NCI-H524 (cell line): ENCODE results near the gene CAPN5.

Experiments
- DNase-seq, 2 experiments: peaks; one replicate each; lab custom pipeline; 2025; lab: John Stamatoyannopoulos, UW

The CAPN5 gene

DNA sequence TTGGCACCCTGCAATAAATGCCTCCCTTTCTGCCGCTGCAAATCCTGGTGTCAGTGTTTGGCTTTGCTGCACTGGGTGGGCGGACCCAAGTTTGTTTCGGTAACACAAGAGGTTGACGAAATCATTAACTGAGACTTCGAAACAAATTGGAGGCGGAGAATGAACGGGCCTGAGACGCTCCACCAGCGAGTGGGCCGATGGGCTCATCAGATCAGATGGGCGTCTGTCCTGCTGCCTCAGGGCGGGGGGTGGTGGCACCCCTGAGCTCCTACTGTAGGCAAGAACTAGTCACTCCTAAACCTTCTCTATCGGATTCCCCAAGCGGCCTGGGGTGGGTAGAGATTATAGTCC is 918 bp upstream of the CAPN5 start:
- no peak for DNase-seq

DNA sequence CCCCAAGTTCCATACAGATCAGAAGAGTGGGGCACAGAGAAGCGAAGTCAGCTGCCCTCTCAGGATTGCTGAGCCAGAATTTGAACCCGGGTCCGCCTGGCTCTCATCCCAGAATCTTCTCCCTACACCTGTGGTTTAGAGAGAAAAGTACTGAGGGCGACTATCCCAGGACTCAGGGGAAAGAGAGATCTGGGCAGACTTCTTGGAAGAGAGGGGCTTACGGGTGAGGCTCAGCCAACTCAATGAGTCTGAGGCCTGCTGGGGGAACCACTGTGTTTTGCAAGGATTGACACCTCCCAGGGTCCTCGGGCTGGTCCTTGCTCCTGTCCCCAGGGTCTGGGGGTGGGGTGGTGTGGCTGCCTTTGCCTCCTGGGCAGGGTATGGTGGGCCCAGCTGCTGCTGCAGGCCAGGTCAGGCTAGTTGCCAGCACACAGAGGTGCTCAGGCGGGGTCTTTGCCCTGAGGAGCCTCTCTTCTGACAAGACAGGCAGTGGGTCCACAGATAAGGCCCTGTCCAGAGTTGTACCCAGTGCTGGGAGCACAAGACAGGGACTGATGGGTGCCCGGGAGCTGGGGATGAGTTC is 1.2 kb downstream of the CAPN5 start:
- no peak for DNase-seq

DNA sequence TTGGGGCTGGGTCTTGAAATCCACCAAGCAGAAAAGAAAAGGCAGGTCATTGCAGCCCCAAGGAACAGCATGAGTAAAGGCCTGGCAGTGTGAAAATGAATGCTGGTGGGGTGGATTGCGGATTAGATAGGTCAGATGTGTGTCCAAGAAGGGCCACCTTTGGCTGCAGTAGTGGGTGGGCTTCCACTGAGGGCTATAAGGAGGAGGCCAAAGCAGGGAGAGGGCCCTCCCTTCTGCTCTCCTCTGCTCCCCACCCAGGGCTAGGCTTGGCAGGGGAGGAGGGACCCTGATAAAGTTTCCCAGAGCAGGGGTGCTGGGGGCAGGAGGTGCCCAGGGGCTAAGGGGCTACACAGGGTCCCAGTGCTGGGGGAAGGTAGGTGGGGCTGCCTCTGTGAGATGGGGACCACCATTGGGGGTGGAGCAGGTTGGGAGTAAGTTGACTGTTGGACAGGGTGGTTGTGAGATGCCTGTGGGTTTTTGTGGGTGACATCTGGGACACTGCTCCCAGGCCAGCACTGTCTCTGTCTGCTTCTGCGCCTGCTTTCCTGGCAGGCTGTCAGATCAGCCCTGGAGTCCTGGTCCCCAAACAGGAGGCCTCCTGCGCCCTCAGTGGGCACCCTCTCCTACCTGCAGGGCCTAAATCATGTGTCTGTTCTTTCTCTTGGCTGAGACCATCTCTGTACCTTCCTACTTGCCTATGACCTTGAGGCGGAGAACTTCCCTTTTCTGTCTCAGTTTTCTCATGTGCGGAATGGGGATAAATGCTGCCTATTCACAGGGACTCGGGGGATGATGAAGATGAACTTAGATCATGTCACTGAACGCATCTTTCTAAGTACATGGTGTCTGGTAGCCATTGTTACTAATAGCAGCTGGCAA is 1.9 kb downstream of the CAPN5 start:
- DNase-seq, result no peak

DNA sequence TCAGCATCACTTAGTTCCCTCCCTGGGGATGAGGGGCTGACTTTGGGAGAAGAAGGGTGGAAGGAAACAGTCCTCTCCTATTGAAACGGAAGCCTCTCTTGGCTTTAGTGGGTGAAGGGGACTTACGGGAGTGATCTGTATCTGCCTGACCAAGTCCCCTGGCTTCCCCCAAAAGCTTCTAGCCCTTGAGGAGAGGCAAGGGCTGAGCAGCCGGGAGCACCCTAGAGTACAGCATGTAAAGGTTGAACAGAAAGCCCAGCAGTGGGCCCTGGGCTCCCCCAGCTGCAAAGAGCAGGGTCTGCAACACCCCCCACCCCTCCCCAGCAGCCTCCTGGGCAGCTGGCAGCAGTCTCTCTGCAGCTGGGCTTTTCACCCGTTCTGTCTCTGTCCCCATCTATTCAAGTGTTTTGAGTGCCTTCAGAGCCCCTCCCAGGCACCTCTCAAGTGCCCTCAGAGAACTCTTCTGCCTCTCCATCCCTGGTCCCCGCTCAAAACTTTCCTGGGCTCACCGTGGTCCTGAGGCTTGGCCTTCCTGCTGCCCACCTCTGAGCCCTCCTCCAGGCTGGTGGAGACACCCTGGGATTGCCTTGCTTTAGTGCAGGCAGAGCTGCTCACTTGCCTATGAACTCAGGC is 2.7 kb downstream of the CAPN5 start:
- DNase-seq, result peak; percentile 22 to 56

DNA sequence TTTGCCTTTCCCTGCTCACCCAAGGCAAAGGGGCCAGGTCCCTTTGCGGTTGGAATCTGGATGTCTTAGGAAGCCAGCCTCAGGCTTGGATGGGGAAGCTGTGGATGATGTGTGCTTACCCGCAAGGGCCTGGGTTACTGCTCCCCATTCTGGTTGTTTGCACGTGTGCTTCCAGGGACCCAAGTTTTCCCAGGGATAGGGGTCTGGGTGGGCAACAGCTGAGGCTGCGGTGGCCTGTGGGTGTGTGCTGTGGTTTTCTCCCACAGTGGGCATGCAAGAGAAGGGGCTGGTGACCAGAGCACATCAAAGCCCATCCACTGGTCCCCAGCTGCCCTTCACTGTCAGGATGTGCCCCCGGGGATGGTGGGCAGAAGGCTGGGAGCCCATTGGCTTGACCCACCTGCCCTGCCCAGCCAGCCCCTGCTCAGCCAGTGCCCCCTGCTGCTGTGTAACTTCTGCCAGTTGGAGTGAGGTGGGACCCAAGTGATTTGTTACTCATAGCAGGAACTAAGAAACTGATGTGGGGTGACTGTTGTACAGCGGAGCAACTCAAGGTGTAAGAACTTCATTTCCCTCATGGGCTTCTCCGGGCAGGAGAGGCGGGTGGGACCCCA is 3.3 kb downstream of the CAPN5 start:
- DNase-seq, result no peak

DNA sequence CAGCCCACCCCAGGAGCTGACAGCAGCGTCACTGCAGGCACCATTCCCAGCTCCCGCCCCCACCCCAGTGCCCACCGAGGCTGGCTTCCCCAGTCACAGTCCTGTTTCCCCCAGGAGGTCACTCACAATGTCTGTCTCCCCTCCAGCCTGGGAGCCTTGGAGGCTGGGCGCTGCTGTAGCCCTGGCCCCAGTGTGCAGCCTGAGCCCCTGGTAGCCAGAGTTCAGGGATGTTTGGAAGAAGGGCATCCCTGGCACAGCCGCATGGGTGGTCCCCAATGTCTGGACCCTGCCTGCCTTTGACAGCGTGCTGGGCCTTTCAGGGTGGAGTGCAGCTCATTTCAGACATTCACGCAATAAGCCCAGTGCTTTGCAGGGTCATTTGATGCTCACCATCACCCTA is 4.3 kb downstream of the CAPN5 start:
- no peak for DNase-seq

DNA sequence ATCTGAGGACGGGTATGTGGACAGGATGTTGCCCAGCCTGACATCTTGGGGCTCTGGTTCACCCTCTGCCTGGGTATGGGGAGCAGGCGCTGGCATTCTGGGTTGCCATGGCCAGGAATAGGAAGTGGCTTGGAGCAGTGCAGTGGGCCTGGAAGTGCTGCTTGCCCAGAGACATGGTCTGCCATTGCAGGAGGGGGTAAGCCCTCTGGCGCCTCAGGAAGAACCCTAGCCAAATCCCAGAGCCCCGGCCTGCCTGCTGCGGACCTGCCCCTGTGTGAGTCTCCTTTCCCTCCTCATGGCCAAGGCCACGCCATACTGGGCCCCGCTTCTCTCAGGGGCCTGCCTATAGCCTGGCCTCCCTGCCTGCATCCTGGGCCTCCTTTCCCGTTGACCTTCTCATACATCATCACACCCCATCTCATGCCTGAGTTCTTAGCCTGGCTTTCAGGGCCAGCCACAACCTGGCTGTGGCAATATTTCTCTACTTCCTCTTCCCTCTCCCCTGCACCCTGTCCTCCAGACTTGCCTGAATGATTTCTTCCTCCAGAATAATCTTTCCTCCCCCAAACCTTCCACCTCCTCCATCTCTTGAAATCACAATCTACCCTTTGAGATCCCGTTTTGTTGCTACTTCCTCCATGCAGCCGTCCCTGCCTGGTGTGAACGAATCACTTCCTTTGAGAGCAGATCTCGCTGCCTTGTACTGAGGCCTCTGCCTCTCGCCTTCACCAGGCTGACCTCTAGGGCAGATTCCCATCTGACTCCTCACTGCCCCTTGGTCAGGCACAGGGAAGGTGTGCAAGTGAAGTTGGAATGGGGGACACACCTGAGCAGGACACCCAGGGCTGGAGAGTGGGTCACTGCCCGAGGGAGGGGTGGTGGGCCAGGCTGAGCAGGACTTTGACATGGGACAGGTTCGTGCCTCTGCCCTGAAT is 5.2 kb downstream of the CAPN5 start:
- no peak for DNase-seq

DNA sequence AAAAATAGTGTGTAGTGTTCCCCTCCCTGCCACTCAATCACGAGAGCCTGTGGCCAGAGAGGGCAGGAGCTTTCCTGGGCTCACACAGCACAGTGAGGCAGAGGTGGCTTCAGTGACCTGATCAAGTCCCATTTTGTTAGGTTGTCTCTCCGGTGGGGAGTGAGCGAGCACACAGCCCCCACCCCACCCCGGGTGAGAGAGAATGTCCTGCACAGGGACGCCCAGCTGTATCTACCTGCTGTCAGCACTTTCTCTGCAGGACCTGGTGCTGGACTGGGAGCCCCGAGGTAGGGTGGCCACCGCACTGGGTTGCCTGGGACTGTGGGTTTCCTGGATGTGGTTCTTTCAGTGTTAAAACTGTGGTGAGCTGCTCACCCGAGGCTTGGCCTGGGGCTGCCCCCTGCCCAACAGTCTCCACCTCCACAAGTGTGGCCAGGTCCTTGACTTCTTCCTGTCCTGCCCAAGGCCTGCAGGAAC is 6.1 kb downstream of the CAPN5 start:
- no peak for DNase-seq

DNA sequence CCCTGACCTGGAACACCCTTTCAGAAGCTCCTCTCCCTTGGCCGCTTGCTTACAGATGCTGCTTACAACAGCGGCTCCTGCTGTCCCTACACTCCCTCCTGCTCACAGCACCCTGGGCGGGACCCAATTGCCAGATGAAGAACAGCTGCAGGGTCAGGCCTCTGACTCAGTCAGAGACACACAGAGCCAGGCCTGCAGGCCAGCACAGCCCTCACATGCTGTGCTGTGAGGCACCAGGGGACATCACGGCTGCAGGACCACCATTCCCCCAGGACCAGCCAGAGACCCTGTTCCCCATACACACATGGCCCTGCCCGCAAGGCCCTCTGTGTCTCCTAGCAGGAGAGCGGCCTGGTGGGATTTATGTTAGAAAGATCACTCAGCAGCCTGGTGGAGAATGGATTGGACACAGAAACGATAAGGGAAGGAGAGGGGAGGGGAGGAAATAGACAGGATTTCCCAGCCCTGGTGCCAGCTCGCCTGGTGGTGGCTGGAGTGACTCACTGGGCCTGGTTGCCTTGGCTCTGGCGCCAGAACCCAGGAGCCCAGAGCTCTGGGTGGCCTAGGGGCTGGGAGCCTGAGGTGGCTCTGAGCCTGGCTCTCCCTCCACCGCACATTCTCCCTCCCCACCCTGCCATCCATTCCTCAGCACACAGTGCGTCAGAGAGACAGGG is 6.7 kb downstream of the CAPN5 start:
- DNase-seq, result peak in 1 of 2 experiments; percentile 35

DNA sequence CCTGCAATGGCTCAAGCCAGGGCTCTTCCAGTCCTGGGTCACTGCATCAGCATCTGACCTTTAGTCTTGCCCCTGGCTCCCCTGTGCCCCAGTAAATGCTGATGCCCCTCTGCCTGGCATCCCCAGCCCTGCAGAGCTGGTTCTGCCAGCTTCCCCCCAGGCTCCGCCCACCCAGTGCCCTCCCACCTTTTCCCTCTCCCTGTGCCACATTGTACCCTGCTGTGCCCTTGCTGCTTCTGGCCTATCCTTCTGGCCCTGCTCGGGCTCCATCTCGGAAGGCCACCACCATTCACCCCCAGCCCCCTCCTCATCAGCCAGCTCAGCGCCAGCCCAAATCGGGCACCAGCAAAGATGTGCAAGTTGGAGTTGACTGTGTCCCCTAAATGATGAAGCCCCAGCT is 7.4 kb downstream of the CAPN5 start:
- no peak for DNase-seq

DNA sequence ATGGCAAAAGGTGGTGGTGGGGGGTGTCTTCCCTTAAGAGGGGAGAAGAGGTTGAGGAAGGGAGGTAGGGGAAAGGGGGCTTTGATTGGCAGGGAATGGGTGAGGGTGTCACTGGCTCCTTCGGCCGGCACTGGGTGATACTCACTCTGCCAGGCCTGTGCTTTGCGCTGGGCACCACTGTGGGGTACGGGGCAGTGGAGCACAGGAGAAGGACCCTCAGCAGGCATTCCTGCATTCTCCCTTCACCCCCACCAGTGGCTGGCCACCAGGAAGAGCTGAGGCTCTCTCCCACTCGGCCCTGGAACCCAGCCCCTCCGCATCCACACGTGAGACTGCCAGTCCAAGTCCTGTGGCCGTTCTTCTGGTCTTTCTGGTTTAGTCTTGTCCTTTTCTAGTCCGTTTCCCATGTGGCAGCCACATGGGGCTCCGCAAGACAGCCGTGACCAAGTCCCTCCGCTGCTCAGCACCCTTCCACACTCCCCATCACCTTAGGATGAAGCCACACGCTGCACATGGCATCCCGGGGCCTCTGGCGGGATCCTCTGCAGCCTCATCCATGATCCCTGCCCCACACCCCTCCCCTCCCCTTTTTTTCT is 8.0 kb downstream of the CAPN5 start:
- no peak for DNase-seq

DNA sequence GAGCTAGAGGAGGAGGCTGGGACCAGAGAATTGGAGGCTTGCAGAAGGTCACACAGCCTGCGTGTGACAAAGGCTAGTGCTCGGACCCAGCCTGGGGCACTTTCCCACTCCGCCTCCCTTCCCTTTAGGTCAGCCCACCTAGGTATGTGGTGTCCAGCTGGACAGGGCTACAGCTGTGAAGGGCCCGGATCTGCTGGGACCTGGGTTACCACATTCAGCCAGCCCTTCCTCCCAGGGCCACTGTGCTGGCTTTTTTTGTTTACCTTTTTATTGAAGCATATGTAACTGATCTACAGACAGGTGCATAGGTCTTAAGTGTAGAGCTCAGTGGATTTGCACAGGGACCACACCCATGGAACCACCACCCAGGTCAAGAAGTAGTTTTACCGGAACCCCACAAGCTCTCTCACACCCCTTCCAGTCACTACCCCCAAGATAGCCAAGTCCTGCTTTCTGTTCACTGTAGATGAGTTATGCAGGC is 8.7 kb downstream of the CAPN5 start:
- DNase-seq, result no peak

DNA sequence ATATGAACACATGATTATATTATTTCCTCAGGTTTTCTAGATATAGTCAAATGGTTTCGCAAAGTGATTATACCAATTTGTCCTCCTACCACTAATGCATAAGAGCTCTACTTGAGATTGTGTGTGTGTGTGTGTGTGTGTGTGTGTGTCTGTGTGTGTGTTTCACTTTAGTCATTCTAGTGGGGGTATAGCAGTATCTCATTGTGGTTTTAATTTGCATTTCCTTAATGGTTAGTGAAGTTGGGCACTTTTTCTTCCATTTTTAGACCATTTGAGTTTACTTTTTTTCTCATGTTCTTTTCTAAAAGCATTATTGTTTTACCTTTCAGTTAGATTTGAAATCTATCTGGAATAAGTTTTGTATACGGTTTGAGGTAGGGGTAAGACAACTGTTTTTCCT is 12.9 kb downstream of the CAPN5 start:
- DNase-seq, result no peak

DNA sequence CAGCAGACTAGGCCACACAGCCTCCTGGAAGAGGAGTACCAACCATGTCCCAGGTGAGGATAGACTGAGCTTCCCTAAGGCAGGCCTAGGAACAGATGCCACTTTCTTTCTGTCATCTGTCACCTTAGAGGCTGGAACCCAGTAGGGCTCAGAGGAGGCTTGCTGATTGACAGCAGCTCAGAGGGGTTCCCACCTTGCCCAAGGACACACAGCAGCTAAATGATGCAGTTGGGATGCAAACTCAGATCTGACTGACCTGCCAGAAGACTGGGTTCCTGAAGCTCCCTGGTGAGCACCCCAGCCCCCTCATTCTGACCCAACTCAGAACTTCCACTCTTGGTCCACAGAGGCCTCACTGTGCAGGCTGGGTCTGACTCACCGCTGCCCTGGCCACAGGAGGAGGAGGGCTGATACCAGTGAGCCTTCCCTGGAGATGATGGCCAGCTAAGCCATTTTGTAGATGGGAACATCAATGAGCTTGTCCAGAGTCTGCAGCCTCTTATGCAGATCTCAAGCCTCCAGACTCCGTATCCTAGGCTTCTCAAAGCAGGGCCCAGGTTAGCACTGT is 14.0 kb downstream of the CAPN5 start:
- DNase-seq, result no peak

DNA sequence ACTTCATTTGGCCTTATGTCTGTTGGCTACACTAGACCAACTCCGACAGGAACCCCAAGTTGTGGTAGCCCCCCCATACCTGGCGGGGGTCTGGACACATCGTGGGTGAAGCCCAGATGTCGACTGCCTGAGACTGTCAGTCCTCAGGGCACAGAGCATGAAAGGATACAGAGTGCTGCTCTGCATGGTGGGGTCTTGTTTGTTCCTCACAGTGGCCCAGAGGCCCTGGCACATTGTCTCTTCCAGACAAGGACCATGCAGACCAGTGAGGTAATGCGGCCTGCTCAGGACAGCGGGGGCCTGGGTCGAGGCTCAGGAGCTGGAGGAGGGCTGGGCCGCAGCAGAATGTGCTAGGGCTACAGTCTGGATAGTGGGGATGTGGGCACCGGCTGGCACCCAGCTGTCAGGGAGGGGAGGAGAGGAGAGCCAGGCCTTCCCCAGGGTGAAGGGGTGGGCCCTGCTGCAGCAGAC is 14.6 kb downstream of the CAPN5 start:
- DNase-seq, result peak in 1 of 2 experiments; percentile 65

DNA sequence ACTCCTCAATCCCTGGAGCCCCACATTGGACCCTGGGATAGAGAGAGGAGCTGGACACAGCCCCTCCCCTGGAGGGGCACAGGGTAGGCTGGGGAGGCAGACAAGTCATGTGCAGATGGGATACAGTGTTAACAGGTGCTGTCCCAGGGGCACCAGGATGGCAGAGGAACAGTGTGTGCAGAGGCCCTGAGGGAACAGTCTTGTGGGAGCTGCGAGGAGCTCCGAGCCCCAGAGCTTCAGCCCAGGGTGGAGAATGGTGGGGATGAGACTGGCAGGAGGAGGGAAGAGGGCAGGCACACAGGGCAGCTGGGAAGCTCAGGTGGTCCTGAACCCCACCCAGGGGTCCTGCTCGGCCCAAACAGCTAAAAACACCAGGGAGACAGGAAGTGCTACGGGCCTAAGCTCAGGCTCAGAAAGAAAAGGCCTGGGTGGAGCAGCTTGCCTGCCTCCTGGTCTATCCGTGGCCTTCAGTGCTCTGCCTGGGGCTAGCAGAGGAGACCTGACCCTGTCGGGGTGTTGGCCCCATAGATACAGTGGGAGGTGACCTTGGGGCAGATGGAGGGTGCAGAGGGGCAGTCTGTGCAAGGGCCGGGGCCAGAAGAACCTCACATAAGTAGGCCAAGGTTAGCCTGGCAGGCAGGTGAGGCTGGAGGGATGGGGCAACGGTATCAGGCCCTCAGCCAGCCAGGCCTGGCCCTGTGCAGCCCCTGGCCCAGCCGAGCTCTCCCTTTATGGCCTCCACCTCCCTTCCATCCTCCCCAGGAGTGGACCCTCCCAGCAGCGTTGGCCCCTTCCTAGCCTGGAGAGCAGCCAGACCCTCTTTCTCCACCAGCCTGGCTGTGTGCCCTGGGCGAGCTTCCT is 15.4 kb downstream of the CAPN5 start:
- DNase-seq, result no peak

DNA sequence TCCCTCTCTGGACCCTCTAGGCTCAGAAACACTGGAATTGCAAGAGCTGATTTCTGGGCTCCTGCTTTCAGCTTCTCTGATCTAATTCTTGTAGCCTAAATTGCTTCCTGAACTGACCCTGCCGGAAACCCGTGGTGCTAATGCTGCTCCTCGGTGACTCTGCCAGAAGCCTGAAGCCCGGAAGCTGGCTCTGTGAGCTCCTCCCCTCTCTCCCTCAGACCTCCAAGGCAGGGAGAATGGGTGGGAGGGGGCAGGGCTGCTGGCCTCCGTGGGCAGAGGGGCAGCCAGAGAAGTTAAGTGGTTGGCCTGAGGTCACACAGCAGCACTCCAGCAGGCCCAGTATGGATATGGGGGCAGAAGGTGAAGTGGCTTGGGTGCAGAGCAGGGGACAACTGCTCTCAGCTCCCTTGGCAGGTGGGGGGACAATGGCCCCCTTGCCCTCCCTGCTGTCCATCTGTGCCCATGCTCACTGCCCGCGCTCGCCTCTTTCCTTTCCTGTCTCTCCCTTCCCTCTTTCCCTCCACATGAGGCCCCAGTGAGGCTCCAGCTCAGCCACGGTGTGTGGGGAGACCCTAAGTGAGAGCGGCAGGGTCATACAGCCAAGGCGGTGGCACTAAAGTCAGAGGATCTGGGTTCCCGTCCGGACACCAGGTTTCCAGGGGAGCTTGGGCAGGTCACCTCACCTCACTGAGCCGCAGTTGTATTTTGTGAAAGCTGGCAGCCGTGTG is 16.2 kb downstream of the CAPN5 start:
- DNase-seq, result no peak

DNA sequence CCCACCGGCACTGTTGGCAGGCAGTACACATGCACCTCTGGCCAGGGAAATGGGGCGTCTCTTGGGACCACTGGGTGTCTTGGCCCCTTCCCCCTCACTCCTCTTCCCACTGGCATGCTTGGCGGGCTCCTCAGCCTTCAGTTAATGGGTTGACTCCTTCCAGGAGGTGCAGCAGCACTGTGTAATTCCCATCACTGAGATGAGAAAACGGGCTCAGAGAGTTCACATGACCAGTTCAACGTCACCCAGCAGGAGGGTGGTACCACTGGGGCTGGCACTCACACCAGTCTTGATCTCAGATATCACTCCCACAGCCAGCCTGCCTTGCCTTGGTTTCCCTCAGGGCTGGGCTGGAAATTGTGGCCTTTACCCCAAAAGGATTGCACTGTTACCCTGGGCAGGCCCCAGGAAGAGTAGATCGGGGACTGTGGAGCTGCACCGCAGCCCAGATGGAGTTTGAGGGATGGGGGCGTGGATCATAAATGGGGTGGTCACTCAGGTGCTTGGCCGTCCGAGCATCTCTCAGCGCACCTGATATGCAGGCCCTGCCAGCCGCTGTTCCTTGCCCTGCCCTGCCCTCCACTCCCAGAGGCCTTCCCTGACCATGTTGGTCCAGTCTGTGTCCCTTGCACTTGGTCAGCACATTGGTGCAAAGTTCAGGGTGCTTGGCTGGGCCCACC is 16.9 kb downstream of the CAPN5 start:
- DNase-seq, result no peak
